GM19023 (cell line): ENCODE results near the gene API5.
A peak's percentile ranks its signal among the peaks of the same experiment; 100 is the strongest.

Source experiments
- ATAC-seq: cut with Tn5 transposase; IDR thresholded peaks from one replicate; pipeline ENCODE4 v1.9.1; 2021; ENCODE audit warnings: mild to moderate bottlenecking, moderate library complexity; ENCODE audit not compliant: unreplicated experiment

API5 gene

DNA sequence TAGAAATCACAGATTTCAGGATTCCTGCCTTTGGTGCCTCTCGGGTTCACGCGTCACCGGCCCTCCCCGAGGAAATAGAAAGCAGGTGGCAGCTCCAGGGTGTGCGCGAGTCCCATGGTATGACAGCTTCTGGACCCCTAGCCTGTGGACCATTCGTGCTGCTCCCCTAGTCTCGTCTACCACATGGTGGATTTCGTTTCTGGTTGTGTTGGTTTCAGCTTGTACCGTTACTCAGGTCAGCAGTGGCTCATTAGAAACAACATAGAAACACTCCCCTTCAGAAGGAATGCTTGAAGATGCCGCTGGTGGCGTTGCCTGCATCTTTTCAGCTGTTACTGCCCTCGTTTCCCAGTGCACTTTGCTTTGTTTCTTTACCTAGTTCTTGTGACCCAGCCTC is 47.6 kb downstream of the API5 start:
- ATAC-seq = peak; percentile 48

GRCh38 chr11:43360361-43361032 is 48.7 kb downstream of the API5 start:
- no peak for ATAC-seq

DNA sequence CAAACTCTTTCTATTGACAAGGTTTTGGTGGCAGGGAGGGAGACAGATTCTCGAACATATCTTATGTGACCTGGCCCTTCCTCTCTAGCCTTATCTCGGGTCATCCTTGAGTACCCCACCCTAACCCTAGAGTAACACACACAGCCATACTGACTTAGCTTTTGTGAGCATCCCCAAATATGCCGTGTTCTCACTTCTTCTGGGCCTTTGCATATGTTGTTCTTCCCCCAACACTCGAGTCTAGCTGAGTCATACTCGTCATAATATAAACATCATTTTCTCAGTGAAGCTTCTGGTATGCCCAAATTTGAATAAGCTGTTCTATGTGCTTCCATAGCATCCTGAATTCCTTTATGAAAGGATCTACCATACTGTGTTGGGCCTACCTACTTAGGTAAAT is 54.9 kb downstream of the API5 start:
- peak; percentile 37 for ATAC-seq

GRCh38 chr11:43367382-43368178 is 55.8 kb downstream of the API5 start:
- peak; percentile 57 for ATAC-seq

GRCh38 chr11:43376065-43376464 is 64.3 kb downstream of the API5 start:
- no peak for ATAC-seq

DNA sequence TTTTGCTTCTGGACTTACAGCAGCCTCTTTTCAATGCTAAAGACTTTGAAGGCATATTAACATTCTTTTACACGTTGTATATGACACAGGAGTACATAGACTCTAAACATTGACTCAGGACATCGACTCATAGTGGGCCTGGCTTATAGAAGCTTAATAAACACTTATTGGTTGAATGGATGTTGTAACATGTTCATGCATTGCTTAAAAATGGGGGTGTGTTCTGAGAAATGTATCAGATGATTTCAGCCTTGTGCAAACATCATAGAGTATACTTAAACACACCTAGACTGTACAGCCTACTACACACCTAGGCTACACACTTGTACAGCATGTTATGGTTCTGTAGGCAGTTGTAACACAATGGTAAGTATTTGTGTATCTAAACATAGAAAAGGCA is 64.8 kb downstream of the API5 start:
- ATAC-seq = no peak

DNA sequence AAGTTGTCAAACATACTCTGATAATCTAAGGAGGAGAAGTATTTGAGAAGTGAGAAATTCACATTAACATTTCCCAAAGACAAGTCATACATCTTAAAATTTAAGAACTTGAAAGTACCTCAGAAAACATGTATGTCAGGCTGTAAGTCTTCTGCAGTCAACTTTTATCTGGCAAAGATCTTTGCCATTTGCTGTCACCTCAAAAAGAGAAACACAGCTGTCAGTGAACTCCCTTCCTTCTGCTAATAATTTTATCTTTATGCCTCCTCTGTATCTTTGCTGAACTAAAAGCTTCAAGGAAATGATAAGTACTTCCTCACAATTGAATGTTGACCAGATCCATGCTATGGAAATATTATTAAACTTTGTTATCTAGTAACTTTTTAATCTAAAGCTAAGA is 65.6 kb downstream of the API5 start:
- ATAC-seq = no peak

GRCh38 chr11:43378897-43379296 is 67.1 kb downstream of the API5 start:
- no peak for ATAC-seq

DNA sequence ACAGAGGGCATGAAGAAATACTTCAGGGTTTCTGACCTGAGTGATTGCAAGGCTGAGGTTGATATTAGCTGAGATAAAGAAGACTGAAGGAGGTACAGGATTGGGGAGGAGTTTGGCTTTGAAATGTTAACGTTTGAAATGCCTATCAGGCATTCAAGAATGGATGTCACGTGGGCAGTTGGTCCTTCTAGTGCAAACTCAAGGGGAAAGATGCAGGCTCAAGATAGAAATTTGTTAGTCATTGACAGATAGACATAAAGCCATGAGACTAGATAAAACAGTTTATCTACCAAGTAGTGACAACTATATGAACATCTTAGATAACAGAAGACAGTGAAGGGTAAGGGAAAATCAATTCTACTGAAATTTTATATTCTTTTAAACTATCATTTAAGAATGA is 70.0 kb downstream of the API5 start:
- ATAC-seq = no peak

GRCh38 chr11:43382614-43383013 is 70.8 kb downstream of the API5 start:
- ATAC-seq = no peak

DNA sequence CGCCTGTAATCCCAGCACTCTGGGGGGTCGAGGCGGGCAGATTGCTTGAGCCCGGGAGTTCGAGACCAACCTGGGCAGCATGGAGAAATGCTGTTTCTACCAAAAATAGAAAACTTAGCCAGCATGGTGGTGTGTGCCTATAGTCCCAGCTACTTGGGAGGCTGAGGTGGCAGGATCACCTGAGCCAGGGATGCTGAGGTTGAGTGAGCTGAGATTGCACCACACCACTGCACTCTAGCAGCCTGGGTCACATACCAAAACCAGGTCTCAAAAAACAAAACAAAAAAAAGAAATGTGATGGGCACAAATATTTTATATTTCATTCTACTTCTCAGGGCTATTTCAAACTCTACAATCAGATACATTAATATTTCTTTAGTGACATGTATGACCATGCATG is 72.6 kb downstream of the API5 start:
- ATAC-seq = no peak

- ATAC-seq = no peak
Measured at GRCh38 chr11:43392713-43393112, 80.9 kb downstream of the API5 start.

DNA sequence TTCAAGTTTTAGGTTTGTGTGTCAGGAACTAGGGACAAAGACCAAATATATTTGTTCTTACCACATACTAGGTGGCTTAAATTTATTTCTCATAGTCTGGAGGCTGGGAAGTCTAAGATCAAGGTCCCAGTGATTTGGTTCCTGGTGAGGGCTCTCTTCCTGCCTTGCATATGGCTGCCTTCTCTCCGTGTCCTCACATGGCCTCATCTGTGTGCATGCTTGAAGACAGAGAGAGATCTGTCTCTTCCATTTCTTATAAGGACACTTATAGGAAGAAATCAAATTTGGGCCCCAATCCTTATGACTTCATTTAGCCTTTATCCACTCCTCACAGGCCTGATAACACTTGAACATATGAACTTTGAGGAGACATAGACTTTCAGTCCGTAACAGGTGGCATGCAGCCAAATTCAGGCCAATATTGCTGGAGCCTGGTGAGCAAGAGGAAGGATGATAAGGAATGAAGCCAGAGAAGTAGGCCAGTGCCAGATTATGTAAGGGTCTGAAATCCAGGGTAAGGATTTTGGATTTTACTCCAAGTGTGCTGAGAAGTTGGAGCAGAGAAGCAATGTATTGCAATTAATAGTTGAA is 82.1 kb downstream of the API5 start:
- no peak for ATAC-seq
